Measurements from ENCODE around the gene TMTC3. TPM values are rescaled to one million over a fixed set of nuclear protein-coding genes. Genes with fewer than 3 reads are reported as not detected.

Gene TMTC3
- total RNA-seq (10 to 100 TPM in 1 of 5 donors, 1 to 10 TPM in 4; 7.1 to 11.0 (median 8.6) TPM), total RNA-seq (12.4 to 33.1 (median 24.1) reads per million in 29 experiments)
- total RNA-seq (2013): 13.2 TPM

DNA sequence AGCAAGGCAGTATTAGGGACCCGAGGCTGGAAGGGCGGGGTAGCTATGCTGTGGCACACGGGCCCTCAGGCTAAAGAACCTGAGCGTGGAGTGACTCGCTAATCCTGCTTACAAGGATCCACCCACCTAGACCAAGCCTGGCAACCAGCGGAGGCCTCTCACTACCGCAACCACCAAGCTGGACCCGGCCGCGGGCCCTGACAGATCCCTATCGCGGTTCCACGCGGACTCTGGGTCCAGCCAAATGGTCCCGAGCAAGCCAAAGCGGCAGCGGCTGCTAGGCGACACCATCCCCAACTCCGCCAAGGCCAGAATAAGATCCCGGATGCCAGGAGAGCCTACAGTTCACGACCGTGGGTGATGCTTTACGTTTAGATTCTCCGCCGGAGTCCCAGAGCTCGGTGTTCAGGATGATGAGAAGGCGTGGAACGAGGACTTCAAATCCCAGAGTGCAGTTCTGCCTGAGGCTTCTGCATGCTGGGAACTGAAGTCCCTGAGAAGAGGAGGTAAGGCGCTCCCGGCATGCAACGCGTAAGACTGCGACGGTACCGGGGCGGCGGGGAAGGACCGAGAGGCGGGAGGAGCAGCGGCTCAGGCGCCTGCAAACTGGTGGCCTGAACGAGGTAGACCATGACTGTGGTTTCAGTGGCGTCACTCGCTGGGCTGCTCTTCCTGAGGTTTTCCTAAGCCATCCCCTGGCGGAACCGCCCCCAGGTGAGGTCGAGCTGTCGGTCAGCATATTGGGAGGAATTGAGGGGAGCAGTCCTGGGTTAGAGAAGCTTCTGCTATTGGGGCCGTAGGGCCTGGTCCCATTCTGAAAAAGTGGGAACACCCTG is at the start of gene TMTC3, which contains the start of gene CEP290:
TMTC3 (plus strand) TSS at position 534 of the 836 bp plus-strand sequence. CDS start 6,009 bp downstream, outside the sequence.
CEP290 (minus strand) TSS at position 315 of the 836 bp plus-strand sequence. CDS start 781 bp downstream, outside the sequence.
- H3K4me3 Mint-ChIP-seq: peak within 1 kb of the TSS; percentile 92 to 96 (median 94)
- peaks cover 47 to 63% (median 57%) of the 10 kb centered on the region in 3 donors for H3K4me1 Mint-ChIP-seq
- CTCF ChIA-PET: interaction anchor here in 1 of 2 donors (0.6 to 1.2 kb wide), 2 partner anchors 13 to 107 kb away, joined by 3 to 4 read pairs; a partner anchor contains a TSS
- H3K4me3 ChIP-seq (ENCODE audit: control insufficient read depth in 1 of 2, extremely low read depth in 1 of 2, low read length in 1 of 2): peak within 1 kb of the TSS; percentile 62 to 94
- peak; percentile 71 to 98 (median 93) for DNase-seq
- H3K4me1 ChIP-seq (ENCODE audit: control insufficient read depth in 1 of 2, extremely low read depth in 1 of 2, insufficient read depth in 2 of 2, low read length in 2 of 2): peaks cover 12 to 14% of the 10 kb centered on the region in 2 experiments
- no peaks in the 10 kb centered on the region for H3K27me3 ChIP-seq (replicated peaks in 1 of 2; ENCODE audit: control insufficient read depth in 2 of 2, extremely low read depth in 1 of 2, insufficient read depth in 2 of 2, low read length in 1 of 2)
- H3K36me3 ChIP-seq (ENCODE audit: control insufficient read depth in 2 of 2, extremely low read depth in 1 of 2, insufficient read depth in 1 of 2, low read length in 1 of 2): peaks cover 0 to 2% of the 10 kb centered on the region in 2 donors
- peaks cover 19% of the 10 kb centered on the region for H3K36me3 Mint-ChIP-seq
- under 1% methylated on average over 48 of the region's 49 CpGs for WGBS (ENCODE audit: insufficient coverage)
- POLR2A ChIA-PET: interaction anchor here (0.6 to 1.1 kb wide), 3 partner anchors 13 to 1564 kb away, joined by 3 to 6 read pairs (median 3); no protein-coding TSS in a partner anchor
- H3K27me3 Mint-ChIP-seq: no peaks in the 10 kb centered on the region
- H3K9me3 ChIP-seq: no peaks in the 10 kb centered on the region
- no peaks in the 10 kb centered on the region for H3K9me3 Mint-ChIP-seq
- ATAC-seq (replicated peaks in 1 of 4): peak; percentile 95 to 97 (median 96)
- H3K27ac ChIP-seq (ENCODE audit: low read length): peak within 1 kb of the TSS; percentile 80
- peak within 1 kb of the TSS; percentile 96 for H3K27ac Mint-ChIP-seq

DNA sequence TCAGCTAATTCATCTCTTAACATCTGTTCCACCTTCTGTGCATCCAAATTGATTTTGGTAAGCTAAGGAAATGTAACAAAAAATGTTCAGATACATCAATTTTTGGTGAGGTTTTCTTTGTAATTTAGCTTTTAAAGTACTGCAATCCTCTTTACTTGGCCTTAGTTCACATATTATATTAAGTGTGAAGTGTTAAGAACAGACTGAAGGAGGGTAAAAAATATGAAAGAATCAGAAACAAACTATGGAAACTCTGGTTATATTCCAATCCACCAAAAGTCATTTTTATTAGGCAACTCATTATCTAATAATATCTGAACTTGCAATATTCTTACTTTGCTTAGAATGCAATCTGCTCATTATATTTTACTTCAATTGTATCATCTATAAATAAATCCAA is 49.3 kb upstream of the TMTC3 start:
- Histone ChIP-seq H3K36me3 (ENCODE audit: control insufficient read depth in 2 of 2, extremely low read depth in 1 of 2, insufficient read depth in 1 of 2, low read length in 1 of 2) (peaks cover 0 to 24% of the 10 kb centered on the region in 2 donors), H3K9me3 (no peaks in the 10 kb centered on the region), H3K27me3 (replicated peaks in 1 of 2; ENCODE audit: control insufficient read depth in 2 of 2, extremely low read depth in 1 of 2, insufficient read depth in 2 of 2, low read length in 1 of 2) (no peaks in the 10 kb centered on the region), H3K4me3 (ENCODE audit: control insufficient read depth in 1 of 2, extremely low read depth in 1 of 2, low read length in 1 of 2) (no peak overlapping the region), H3K4me1 (ENCODE audit: control insufficient read depth in 1 of 2, extremely low read depth in 1 of 2, insufficient read depth in 2 of 2, low read length in 2 of 2) (no peaks in the 10 kb centered on the region), H3K27ac (ENCODE audit: low read length) (no peak overlapping the region)
- Mint-ChIP-seq H3K4me1 (no peaks in the 10 kb centered on the region), H3K4me3 (no peak overlapping the region), H3K9me3 (no peaks in the 10 kb centered on the region), H3K27ac (no peak overlapping the region), H3K27me3 (no peaks in the 10 kb centered on the region), H3K36me3 (peaks cover 28% of the 10 kb centered on the region)
- POLR2A ChIA-PET: no interaction called here
- ATAC-seq (replicated peaks in 1 of 4) (no peak), DNase-seq (no peak)
- CTCF ChIA-PET: no interaction called here

DNA sequence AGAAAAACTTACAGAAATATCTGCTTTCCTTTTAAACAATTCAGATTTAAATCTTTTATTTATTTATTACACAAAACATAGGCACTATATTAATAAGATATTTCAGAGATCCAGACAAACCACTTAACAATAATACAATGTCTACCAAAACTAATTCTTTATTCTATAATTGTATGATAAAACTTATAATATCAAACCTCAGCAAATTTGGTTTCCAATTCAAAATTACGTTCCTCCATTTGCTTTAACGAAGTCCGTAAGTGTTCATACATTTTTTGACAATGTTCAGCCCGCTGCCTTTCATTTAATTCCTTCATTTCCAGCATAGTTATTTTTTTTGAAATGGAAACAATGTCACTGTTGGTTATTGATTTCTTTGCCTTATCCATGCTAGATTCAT is 48.5 kb upstream of the TMTC3 start:
- POLR2A ChIA-PET: no interaction called here

DNA sequence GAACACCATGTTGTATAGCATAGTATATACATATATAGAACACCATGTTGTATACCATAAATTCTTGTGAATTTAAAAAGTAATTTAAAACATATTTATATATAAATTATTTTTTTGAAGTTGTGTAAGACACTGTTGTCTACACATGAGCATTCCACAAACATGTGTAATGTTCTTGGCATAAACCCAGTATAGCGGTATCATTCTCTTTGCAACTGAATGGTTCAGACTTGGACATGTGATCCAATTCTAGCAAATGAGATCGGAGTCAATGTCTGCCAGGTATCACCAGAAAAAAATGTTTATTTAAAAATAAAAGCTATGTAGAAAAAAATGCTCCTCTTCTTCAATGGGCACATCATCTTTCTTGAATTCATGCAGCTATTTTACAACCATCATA is 34.1 kb upstream of the TMTC3 start:
- H3K4me3 ChIP-seq (ENCODE audit: control insufficient read depth in 1 of 2, extremely low read depth in 1 of 2, low read length in 1 of 2): no peak overlapping the region
- H3K4me1 ChIP-seq (ENCODE audit: control insufficient read depth in 1 of 2, extremely low read depth in 1 of 2, insufficient read depth in 2 of 2, low read length in 2 of 2): no peaks in the 10 kb centered on the region
- no peaks in the 10 kb centered on the region for H3K27me3 Mint-ChIP-seq
- ATAC-seq (replicated peaks in 1 of 4) (no peak), DNase-seq (no peak)
- no peak overlapping the region for H3K4me3 Mint-ChIP-seq
- no CpG with 5 or more reads among the region's 2 CpGs for WGBS (ENCODE audit: insufficient coverage)
- POLR2A ChIA-PET: no interaction called here
- peaks cover 0 to 38% of the 10 kb centered on the region in 2 donors for H3K36me3 ChIP-seq (ENCODE audit: control insufficient read depth in 2 of 2, extremely low read depth in 1 of 2, insufficient read depth in 1 of 2, low read length in 1 of 2)
- no peaks in the 10 kb centered on the region for H3K27me3 ChIP-seq (replicated peaks in 1 of 2; ENCODE audit: control insufficient read depth in 2 of 2, extremely low read depth in 1 of 2, insufficient read depth in 2 of 2, low read length in 1 of 2)
- peaks cover 0 to 2% (median 2%) of the 10 kb centered on the region in 3 donors for H3K4me1 Mint-ChIP-seq
- CTCF ChIA-PET: no interaction called here
- H3K27ac ChIP-seq (ENCODE audit: low read length): no peak overlapping the region
- no peaks in the 10 kb centered on the region for H3K9me3 ChIP-seq
- no peaks in the 10 kb centered on the region for H3K9me3 Mint-ChIP-seq
- no peak overlapping the region for H3K27ac Mint-ChIP-seq
- H3K36me3 Mint-ChIP-seq: peaks cover 52% of the 10 kb centered on the region

More for the DNA sequence above, 48.5 kb upstream of the TMTC3 start:
- H3K36me3 ChIP-seq (ENCODE audit: control insufficient read depth in 2 of 2, extremely low read depth in 1 of 2, insufficient read depth in 1 of 2, low read length in 1 of 2): peaks cover 0 to 26% of the 10 kb centered on the region in 2 donors
- Mint-ChIP-seq H3K36me3 (peaks cover 33% of the 10 kb centered on the region), H3K27ac (no peak overlapping the region), H3K9me3 (no peaks in the 10 kb centered on the region), H3K4me1 (no peaks in the 10 kb centered on the region), H3K27me3 (no peaks in the 10 kb centered on the region), H3K4me3 (no peak overlapping the region)
- no peak overlapping the region for H3K4me3 ChIP-seq (ENCODE audit: control insufficient read depth in 1 of 2, extremely low read depth in 1 of 2, low read length in 1 of 2)
- H3K4me1 ChIP-seq (ENCODE audit: control insufficient read depth in 1 of 2, extremely low read depth in 1 of 2, insufficient read depth in 2 of 2, low read length in 2 of 2): no peaks in the 10 kb centered on the region
- no peak for DNase-seq
- H3K9me3 ChIP-seq: no peaks in the 10 kb centered on the region
- H3K27ac ChIP-seq (ENCODE audit: low read length): no peak overlapping the region
- no peak for ATAC-seq (replicated peaks in 1 of 4)
- WGBS (ENCODE audit: insufficient coverage): no CpG with 5 or more reads among the region's 4 CpGs
- H3K27me3 ChIP-seq (replicated peaks in 1 of 2; ENCODE audit: control insufficient read depth in 2 of 2, extremely low read depth in 1 of 2, insufficient read depth in 2 of 2, low read length in 1 of 2): no peaks in the 10 kb centered on the region
- CTCF ChIA-PET: no interaction called here

DNA sequence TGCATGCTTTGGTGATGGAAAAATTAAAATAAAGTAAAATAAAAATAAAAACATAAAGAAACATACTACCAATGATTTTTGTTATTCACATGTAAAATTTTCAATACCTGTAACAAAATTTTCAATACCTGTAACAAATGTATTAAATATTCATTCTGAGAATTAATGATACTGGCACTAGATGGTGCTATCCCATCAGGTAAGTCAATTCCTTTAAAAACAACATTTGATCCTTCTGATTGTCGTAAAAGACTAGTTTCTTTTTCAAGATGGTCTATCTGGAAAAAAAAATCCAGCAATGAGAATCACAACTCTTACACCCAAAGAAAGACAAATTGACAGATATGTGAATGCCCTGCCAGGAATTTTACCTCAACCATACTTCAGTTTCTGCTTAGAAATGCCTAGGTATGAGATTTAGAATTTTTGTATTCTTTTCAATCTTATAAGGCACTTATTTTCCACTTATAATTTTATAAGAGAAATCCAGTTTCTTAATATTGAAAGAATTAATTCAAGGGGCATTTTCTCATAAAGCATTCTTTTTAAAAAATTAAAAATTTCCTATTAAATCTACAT is 30.9 kb upstream of the TMTC3 start:
- ChIA-PET POLR2A (no interaction called here), CTCF (interaction anchor here in 1 of 2 donors (0.6 kb wide), 1 partner anchor 18 kb away, joined by 3 read pairs; no protein-coding TSS in a partner anchor)
- no peaks in the 10 kb centered on the region for H3K4me1 ChIP-seq (ENCODE audit: control insufficient read depth in 1 of 2, extremely low read depth in 1 of 2, insufficient read depth in 2 of 2, low read length in 2 of 2)
- peak in 1 of 35 experiments; percentile 47 for DNase-seq
- H3K27ac ChIP-seq (ENCODE audit: low read length): no peak overlapping the region
- no CpG with 5 or more reads among the region's 1 CpG for WGBS (ENCODE audit: insufficient coverage)
- H3K4me3 Mint-ChIP-seq: no peak overlapping the region
- H3K4me3 ChIP-seq (ENCODE audit: control insufficient read depth in 1 of 2, extremely low read depth in 1 of 2, low read length in 1 of 2): no peak overlapping the region
- H3K27me3 Mint-ChIP-seq: no peaks in the 10 kb centered on the region
- no peaks in the 10 kb centered on the region for H3K9me3 Mint-ChIP-seq
- no peak for ATAC-seq (replicated peaks in 1 of 4)
- peaks cover 48% of the 10 kb centered on the region for H3K36me3 Mint-ChIP-seq
- no peaks in the 10 kb centered on the region for H3K27me3 ChIP-seq (replicated peaks in 1 of 2; ENCODE audit: control insufficient read depth in 2 of 2, extremely low read depth in 1 of 2, insufficient read depth in 2 of 2, low read length in 1 of 2)
- H3K4me1 Mint-ChIP-seq: peaks cover 0 to 2% (median 2%) of the 10 kb centered on the region in 3 donors
- peaks cover 0 to 34% of the 10 kb centered on the region in 2 donors for H3K36me3 ChIP-seq (ENCODE audit: control insufficient read depth in 2 of 2, extremely low read depth in 1 of 2, insufficient read depth in 1 of 2, low read length in 1 of 2)
- no peaks in the 10 kb centered on the region for H3K9me3 ChIP-seq
- peak overlapping the region in 1 of 2 donors; percentile 40 for H3K27ac Mint-ChIP-seq

DNA sequence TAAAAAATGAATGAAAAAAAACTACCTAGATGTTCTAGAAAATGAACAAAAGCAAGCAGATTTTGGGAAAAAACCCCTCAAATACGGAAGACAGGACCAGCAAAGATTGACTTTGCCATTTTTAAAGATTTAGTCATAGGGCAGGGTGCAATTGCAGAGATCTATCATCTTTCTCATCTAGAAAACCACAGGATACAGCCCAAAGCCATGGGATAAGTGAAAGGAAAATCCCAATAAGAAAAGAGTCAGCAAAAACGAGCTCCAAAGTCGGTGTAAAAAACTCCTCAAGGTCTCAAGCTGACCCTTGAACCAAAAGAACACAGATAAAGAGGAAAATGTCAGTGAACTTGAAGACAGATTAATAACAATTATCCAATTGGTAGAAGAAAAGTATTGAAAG is 28.2 kb upstream of the TMTC3 start:
- no peaks in the 10 kb centered on the region for H3K27me3 Mint-ChIP-seq
- Histone ChIP-seq H3K4me1 (ENCODE audit: control insufficient read depth in 1 of 2, extremely low read depth in 1 of 2, insufficient read depth in 2 of 2, low read length in 2 of 2) (no peaks in the 10 kb centered on the region), H3K4me3 (ENCODE audit: control insufficient read depth in 1 of 2, extremely low read depth in 1 of 2, low read length in 1 of 2) (no peak overlapping the region), H3K36me3 (ENCODE audit: control insufficient read depth in 2 of 2, extremely low read depth in 1 of 2, insufficient read depth in 1 of 2, low read length in 1 of 2) (peaks cover 0 to 42% of the 10 kb centered on the region in 2 donors), H3K27ac (ENCODE audit: low read length) (no peak overlapping the region), H3K27me3 (replicated peaks in 1 of 2; ENCODE audit: control insufficient read depth in 2 of 2, extremely low read depth in 1 of 2, insufficient read depth in 2 of 2, low read length in 1 of 2) (no peaks in the 10 kb centered on the region), H3K9me3 (no peaks in the 10 kb centered on the region)
- DNase-seq: no peak
- peak overlapping the region in 1 of 2 donors; percentile 13 for H3K27ac Mint-ChIP-seq
- POLR2A ChIA-PET: no interaction called here
- peaks cover 47% of the 10 kb centered on the region for H3K36me3 Mint-ChIP-seq
- ATAC-seq (replicated peaks in 1 of 4): no peak
- WGBS (ENCODE audit: insufficient coverage): no CpG with 5 or more reads among the region's 3 CpGs
- CTCF ChIA-PET: no interaction called here
- peaks cover 0 to 2% (median 2%) of the 10 kb centered on the region in 3 donors for H3K4me1 Mint-ChIP-seq
- H3K4me3 Mint-ChIP-seq: no peak overlapping the region
- H3K9me3 Mint-ChIP-seq: no peaks in the 10 kb centered on the region
